ENCODE results near the gene DCST2. TPM values are rescaled to one million over a fixed set of nuclear protein-coding genes. Genes with fewer than 3 reads are reported as not detected.

The DCST2 gene
- total and polyA plus RNA-seq, 9 of the 15 experiments (the other 6 are each of a cell fraction or from before 2014, with no cell fraction given): 0.09 to 0.49 (median 0.11) TPM; not detected in 3

- 0 out of 2 replicates have a peak, but pooled peaks have one; percentile 64 for TF ChIP-seq HDGF (IDR thresholded peaks at IDR 0.05)
- no peak for TF ChIP-seq NFYB (IDR thresholded peaks at IDR 0.05; ENCODE audit: extremely low read depth, insufficient read length)
- TF ChIP-seq CBX5 (IDR thresholded peaks at IDR 0.05; ENCODE audit: borderline replicate concordance, low read depth): no peak
- no peak for TF ChIP-seq RFX7 (CRISPR knock-in tag; IDR thresholded peaks at IDR 0.05)
- no peak for TF ChIP-seq KDM4B (IDR thresholded peaks at IDR 0.05; ENCODE audit: borderline replicate concordance in 2 of 2, low read depth in 1 of 2)
- no peak for TF ChIP-seq PPARD (CRISPR knock-in tag; IDR thresholded peaks at IDR 0.05)
- TF ChIP-seq RBM15 (IDR thresholded peaks at IDR 0.05; ENCODE audit: insufficient read depth, low read length): no peak
- no peak for TF ChIP-seq ZNF444 (CRISPR knock-in tag; IDR thresholded peaks at IDR 0.05)
- TF ChIP-seq MBD1 (CRISPR knock-in tag; IDR thresholded peaks at IDR 0.05): no peak
- TF ChIP-seq FIP1L1 (IDR thresholded peaks at IDR 0.05; ENCODE audit: low read depth, low read length, poor library complexity, severe bottlenecking): no peak
- 0 out of 2 replicates have a peak, but pooled peaks have one; percentile 21 for TF ChIP-seq ZNF407 (IDR thresholded peaks at IDR 0.05; ENCODE audit: low read depth)
- TF ChIP-seq NKRF (IDR thresholded peaks at IDR 0.05; ENCODE audit: borderline replicate concordance): peak; percentile 36; the same call in 1 of the 2 replicates
- no peak for TF ChIP-seq ZNF274 (IDR thresholded peaks at IDR 0.05; ENCODE audit: borderline replicate concordance, low read depth, low read length)
- TF ChIP-seq PRMT5 (CRISPR knock-in tag; IDR thresholded peaks at IDR 0.05): no peak
These were observed 48.1 kb upstream of the DCST2 start (continued) for GRCh38 chr1:155081472-155082300.

All from K562 (cell line).